ENCODE data around the gene PKMYT1. TPM values are rescaled to one million over a fixed set of nuclear protein-coding genes. Genes with fewer than 3 reads are reported as not detected.
A peak's percentile ranks its signal among the peaks of the same experiment; 100 is the strongest.

The PKMYT1 gene
- total and polyA plus RNA-seq, 9 of the 15 experiments (the other 6 are each of a cell fraction or from before 2014, with no cell fraction given) = 8.7 to 201 (median 37.8) TPM

GRCh38 chr16:3007957-3008689, 27.9 kb upstream of the PKMYT1 start (continued):
- TF ChIP-seq XRCC5 (IDR thresholded peaks at IDR 0.05; ENCODE audit: low read depth, low read length) (0 out of 2 replicates have a peak, but pooled peaks have one; percentile 29), ZBTB8A (IDR thresholded peaks at IDR 0.05; ENCODE audit: partially characterized antibody) (no peak), EP400 (IDR thresholded peaks at IDR 0.05) (peak; percentile 70), SMARCA4 (IDR thresholded peaks at IDR 0.05) (peak; percentile 75), CREB5 (CRISPR knock-in tag; IDR thresholded peaks at IDR 0.05) (no peak), CSDE1 (IDR thresholded peaks at IDR 0.05) (0 out of 4 replicates have a peak, but pooled peaks of 1 of the 2 experiments have one; percentile 43), ZNF134 (CRISPR knock-in tag; conservative IDR thresholded peaks at IDR 0.05) (peak; percentile 62), KLF16 (IDR thresholded peaks at IDR 0.05) (peak; percentile 35; the same call in 1 of the 2 replicates), HDGF (IDR thresholded peaks at IDR 0.05) (peak; percentile 19; the same call in 1 of the 2 replicates), MBD2 (IDR thresholded peaks at IDR 0.05; ENCODE audit: borderline replicate concordance, low read depth) (no peak), TBP (optimal IDR thresholded peaks at IDR 0.05; ENCODE audit: low read depth, low read length) (peak; percentile 28), ARID3A (IDR thresholded peaks at IDR 0.05; ENCODE audit: borderline replicate concordance, low read depth, low read length) (no peak), MYNN (IDR thresholded peaks at IDR 0.05) (peak; percentile 68), MYNN (CRISPR knock-in tag; IDR thresholded peaks at IDR 0.05) (no peak), NFRKB (IDR thresholded peaks at IDR 0.05; ENCODE audit: low read depth) (peak; percentile 94), ZNF133 (CRISPR knock-in tag; IDR thresholded peaks at IDR 0.05) (no peak), GABPB2 (CRISPR knock-in tag; conservative IDR thresholded peaks at IDR 0.05) (no peak), NR3C1 (CRISPR knock-in tag; IDR thresholded peaks at IDR 0.05) (no peak), HDAC6 (IDR thresholded peaks at IDR 0.05; ENCODE audit: low read depth, low read length) (no peak), ZKSCAN1 (IDR thresholded peaks at IDR 0.05; ENCODE audit: low read depth, low read length) (peak; percentile 40; the same call in 1 of the 2 replicates)
- TF ChIP-seq, protein P1, sequence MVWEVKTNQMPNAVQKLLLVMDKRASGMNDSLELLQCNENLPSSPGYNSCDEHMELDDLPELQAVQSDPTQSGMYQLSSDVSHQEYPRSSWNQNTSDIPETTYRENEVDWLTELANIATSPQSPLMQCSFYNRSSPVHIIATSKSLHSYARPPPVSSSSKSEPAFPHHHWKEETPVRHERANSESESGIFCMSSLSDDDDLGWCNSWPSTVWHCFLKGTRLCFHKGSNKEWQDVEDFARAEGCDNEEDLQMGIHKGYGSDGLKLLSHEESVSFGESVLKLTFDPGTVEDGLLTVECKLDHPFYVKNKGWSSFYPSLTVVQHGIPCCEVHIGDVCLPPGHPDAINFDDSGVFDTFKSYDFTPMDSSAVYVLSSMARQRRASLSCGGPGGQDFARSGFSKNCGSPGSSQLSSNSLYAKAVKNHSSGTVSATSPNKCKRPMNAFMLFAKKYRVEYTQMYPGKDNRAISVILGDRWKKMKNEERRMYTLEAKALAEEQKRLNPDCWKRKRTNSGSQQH (CRISPR knock-in tag; IDR thresholded peaks at IDR 0.05) = peak; percentile 35; the same call in 1 of the 2 replicates
- TF ChIP-seq, protein P2, sequence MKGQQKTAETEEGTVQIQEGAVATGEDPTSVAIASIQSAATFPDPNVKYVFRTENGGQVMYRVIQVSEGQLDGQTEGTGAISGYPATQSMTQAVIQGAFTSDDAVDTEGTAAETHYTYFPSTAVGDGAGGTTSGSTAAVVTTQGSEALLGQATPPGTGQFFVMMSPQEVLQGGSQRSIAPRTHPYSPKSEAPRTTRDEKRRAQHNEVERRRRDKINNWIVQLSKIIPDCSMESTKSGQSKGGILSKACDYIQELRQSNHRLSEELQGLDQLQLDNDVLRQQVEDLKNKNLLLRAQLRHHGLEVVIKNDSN (CRISPR knock-in tag; IDR thresholded peaks at IDR 0.05) = no peak
- TF ChIP-seq, protein P3, sequence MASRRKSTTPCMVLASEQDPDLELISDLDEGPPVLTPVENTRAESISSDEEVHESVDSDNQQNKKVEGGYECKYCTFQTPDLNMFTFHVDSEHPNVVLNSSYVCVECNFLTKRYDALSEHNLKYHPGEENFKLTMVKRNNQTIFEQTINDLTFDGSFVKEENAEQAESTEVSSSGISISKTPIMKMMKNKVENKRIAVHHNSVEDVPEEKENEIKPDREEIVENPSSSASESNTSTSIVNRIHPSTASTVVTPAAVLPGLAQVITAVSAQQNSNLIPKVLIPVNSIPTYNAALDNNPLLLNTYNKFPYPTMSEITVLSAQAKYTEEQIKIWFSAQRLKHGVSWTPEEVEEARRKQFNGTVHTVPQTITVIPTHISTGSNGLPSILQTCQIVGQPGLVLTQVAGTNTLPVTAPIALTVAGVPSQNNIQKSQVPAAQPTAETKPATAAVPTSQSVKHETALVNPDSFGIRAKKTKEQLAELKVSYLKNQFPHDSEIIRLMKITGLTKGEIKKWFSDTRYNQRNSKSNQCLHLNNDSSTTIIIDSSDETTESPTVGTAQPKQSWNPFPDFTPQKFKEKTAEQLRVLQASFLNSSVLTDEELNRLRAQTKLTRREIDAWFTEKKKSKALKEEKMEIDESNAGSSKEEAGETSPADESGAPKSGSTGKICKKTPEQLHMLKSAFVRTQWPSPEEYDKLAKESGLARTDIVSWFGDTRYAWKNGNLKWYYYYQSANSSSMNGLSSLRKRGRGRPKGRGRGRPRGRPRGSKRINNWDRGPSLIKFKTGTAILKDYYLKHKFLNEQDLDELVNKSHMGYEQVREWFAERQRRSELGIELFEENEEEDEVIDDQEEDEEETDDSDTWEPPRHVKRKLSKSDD (conservative IDR thresholded peaks at IDR 0.05; ENCODE audit: low read length) = no peak
